Tibial artery (tissue), 4 donors: ENCODE measurements around the gene CAMK4.

ENCODE experiments used
- DNase-seq, 2 donors: peaks; one replicate each; pipeline ENCODE4 v3.0.0-alpha.2; 2019
- H3K27ac ChIP-seq, 2 donors: fragments of 200-600 bp; sonication (generic) in 1 of 2; 1 replicate in 1 of 2; 2 replicates in 1 of 2; pipeline ENCODE4 v1.5.1; 2018 to 2019; ENCODE audit warnings: mild to moderate bottlenecking in 1 of 2
- H3K27me3 ChIP-seq, 2 donors: fragments of 200-600 bp; sonication (generic) in 1 of 2; one replicate each; pipeline versions ENCODE4 v1.5.1 to v1.6.0; 2016 to 2019
- H3K36me3 ChIP-seq, 3 donors: fragments of 200-600 bp; sonication (generic) in 2 of 3; one replicate each; pipeline ENCODE4 v1.5.1; 2016 to 2019; ENCODE audit warnings: mild to moderate bottlenecking in 2 of 3
- H3K4me1 ChIP-seq, 4 donors: fragments of 200-600 bp; sonication (generic) in 2 of 4; 1 replicate in 3 of 4; 2 replicates in 1 of 4; pipeline ENCODE4 v1.5.1; 2016 to 2019
- H3K4me3 ChIP-seq, 2 donors: fragments of 200-600 bp; sonication (generic) in 1 of 2; 1 replicate in 1 of 2; 2 replicates in 1 of 2; pipeline ENCODE4 v1.5.1; 2018 to 2019; ENCODE audit warnings: mild to moderate bottlenecking in 2 of 2
- H3K9me3 ChIP-seq, 3 donors: fragments of 200-600 bp; sonication (generic) in 1 of 3; one replicate each; pipeline ENCODE4 v1.5.1; 2016 to 2019
- intact Hi-C: fragments of 100-400 bp; cut with DNase I; formaldehyde crosslinking; loops from one replicate; pipeline ENCODE4 v1.15.0; 2023; ENCODE audit warnings: low total_unique reads
- TF ChIP-seq, protein P1 (sequence below), 2 experiments: fragments of 200-600 bp in 1 of 2; fragments of 450-650 bp in 1 of 2; IDR thresholded peaks; one replicate each; pipeline ENCODE4 v1.5.1; 2017 to 2019; ENCODE audit warnings: antibody characterized with exemption in 2 of 2, mild to moderate bottlenecking in 1 of 2, moderate library complexity in 1 of 2

The CAMK4 gene

DNA sequence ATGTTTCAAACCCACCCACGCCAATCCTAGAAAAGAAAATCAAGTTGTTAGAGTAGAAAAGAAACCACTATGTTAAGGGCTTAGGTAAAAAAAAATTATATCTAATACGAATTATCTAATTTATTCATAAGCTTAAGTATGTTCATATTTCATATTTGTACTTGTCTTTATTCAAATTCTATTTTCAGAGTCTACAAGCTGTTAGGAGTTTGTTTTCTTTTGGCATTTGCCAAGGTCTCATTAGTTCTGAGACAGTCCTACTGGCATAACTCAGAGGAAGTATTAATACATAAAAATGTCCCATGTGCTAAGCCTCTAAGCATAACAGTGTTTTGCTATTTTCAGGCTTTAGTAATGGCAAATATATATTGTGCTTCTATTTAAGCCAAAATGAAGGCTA is 230.6 kb downstream of the CAMK4 start:
- no peaks in the 10 kb centered on the region for H3K27me3 ChIP-seq
- intact Hi-C loops: no loop called here
- H3K36me3 ChIP-seq: no peaks in the 10 kb centered on the region
- TF ChIP-seq, protein P1, sequence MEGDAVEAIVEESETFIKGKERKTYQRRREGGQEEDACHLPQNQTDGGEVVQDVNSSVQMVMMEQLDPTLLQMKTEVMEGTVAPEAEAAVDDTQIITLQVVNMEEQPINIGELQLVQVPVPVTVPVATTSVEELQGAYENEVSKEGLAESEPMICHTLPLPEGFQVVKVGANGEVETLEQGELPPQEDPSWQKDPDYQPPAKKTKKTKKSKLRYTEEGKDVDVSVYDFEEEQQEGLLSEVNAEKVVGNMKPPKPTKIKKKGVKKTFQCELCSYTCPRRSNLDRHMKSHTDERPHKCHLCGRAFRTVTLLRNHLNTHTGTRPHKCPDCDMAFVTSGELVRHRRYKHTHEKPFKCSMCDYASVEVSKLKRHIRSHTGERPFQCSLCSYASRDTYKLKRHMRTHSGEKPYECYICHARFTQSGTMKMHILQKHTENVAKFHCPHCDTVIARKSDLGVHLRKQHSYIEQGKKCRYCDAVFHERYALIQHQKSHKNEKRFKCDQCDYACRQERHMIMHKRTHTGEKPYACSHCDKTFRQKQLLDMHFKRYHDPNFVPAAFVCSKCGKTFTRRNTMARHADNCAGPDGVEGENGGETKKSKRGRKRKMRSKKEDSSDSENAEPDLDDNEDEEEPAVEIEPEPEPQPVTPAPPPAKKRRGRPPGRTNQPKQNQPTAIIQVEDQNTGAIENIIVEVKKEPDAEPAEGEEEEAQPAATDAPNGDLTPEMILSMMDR (IDR thresholded peaks at IDR 0.05): no peak
- no peak overlapping the region for H3K27ac ChIP-seq
- no peak overlapping the region for H3K4me3 ChIP-seq
- H3K4me1 ChIP-seq: peaks cover 0 to 19% (median 4%) of the 10 kb centered on the region in 4 donors
- no peaks in the 10 kb centered on the region for H3K9me3 ChIP-seq
- DNase-seq: no peak

- no peaks in the 10 kb centered on the region for H3K4me1 ChIP-seq
- intact Hi-C loops: no loop called here
- DNase-seq: no peak
- H3K36me3 ChIP-seq: no peaks in the 10 kb centered on the region
- H3K9me3 ChIP-seq: no peaks in the 10 kb centered on the region
- no peaks in the 10 kb centered on the region for H3K27me3 ChIP-seq
- TF ChIP-seq, protein P1 (IDR thresholded peaks at IDR 0.05): no peak
- H3K4me3 ChIP-seq: no peak overlapping the region
- H3K27ac ChIP-seq: no peak overlapping the region
Measured at GRCh38 chr5:111461255-111461671, 237.1 kb downstream of the CAMK4 start.

GRCh38 chr5:111461934-111462333 is 237.8 kb downstream of the CAMK4 start:
- TF ChIP-seq, protein P1 (IDR thresholded peaks at IDR 0.05): no peak
- no peaks in the 10 kb centered on the region for H3K27me3 ChIP-seq
- H3K27ac ChIP-seq: no peak overlapping the region
- H3K36me3 ChIP-seq: no peaks in the 10 kb centered on the region
- DNase-seq: no peak
- H3K4me1 ChIP-seq: no peaks in the 10 kb centered on the region
- intact Hi-C loops: no loop called here
- H3K4me3 ChIP-seq: no peak overlapping the region
- H3K9me3 ChIP-seq: no peaks in the 10 kb centered on the region

- intact Hi-C loops: no loop called here
- H3K4me3 ChIP-seq: no peak overlapping the region
- H3K36me3 ChIP-seq: no peaks in the 10 kb centered on the region
- H3K27ac ChIP-seq: no peak overlapping the region
- no peaks in the 10 kb centered on the region for H3K9me3 ChIP-seq
- no peak for DNase-seq
- H3K4me1 ChIP-seq: no peaks in the 10 kb centered on the region
- TF ChIP-seq, protein P1 (IDR thresholded peaks at IDR 0.05): no peak
- no peaks in the 10 kb centered on the region for H3K27me3 ChIP-seq
Measured at GRCh38 chr5:111463311-111463710, 239.1 kb downstream of the CAMK4 start.

GRCh38 chr5:111469293-111469896 is 245.2 kb downstream of the CAMK4 start:
- Histone ChIP-seq H3K4me1 (no peaks in the 10 kb centered on the region), H3K9me3 (no peaks in the 10 kb centered on the region), H3K36me3 (no peaks in the 10 kb centered on the region), H3K27ac (no peak overlapping the region), H3K27me3 (no peaks in the 10 kb centered on the region), H3K4me3 (no peak overlapping the region)
- DNase-seq: no peak
- TF ChIP-seq, protein P1 (IDR thresholded peaks at IDR 0.05): no peak
- intact Hi-C loops: no loop called here

DNA sequence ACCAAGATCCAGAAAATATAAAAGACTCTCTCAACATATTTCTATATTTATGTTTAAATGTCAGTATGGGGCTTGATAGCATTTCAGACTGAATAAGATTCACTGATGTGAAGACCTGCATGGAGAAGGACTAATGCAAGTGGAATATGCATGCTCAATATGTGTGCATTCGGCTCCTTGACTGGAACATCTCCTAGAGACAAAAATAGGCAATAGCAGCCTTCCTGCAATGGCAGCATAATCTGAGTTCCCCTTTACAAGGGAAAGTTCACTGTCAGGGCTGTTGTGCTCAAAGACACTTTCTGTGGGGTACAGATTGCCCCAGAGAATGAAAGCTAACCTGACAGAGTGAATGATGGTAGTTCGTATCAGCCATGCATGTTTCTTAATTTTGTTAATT is 245.7 kb downstream of the CAMK4 start:
- Histone ChIP-seq H3K9me3 (no peaks in the 10 kb centered on the region), H3K4me1 (no peaks in the 10 kb centered on the region), H3K27ac (no peak overlapping the region), H3K27me3 (no peaks in the 10 kb centered on the region), H3K4me3 (no peak overlapping the region), H3K36me3 (no peaks in the 10 kb centered on the region)
- intact Hi-C loops: no loop called here
- DNase-seq: no peak
- TF ChIP-seq, protein P1 (IDR thresholded peaks at IDR 0.05): no peak
